Peyer's patch (tissue), 4 donors: ENCODE data around the gene SNCB. TPM values are rescaled to one million over a fixed set of nuclear protein-coding genes. Genes with fewer than 3 reads are reported as not detected.

Source experiments
- DNase-seq, 3 donors: peaks; one replicate each; pipeline ENCODE4 v3.0.0-alpha.2; 2017 to 2019
- H3K27ac ChIP-seq, 4 donors: fragments of 200-600 bp; sonication (generic); one replicate each; pipeline ENCODE4 v1.5.1; 2016 to 2019
- H3K27me3 ChIP-seq, 2 donors: fragments of 200-600 bp; sonication (generic); one replicate each; pipeline ENCODE4 v1.5.1; 2019
- H3K36me3 ChIP-seq, 3 donors: fragments of 200-600 bp; sonication (generic); one replicate each; pipeline ENCODE4 v1.5.1; 2016 to 2019
- H3K4me1 ChIP-seq, 4 donors: fragments of 200-600 bp; sonication (generic); one replicate each; pipeline ENCODE4 v1.5.1; 2016 to 2019
- H3K4me3 ChIP-seq, 4 donors: fragments of 200-600 bp; sonication (generic); 1 replicate in 3 of 4; 2 replicates in 1 of 4; pipeline ENCODE4 v1.5.1; 2016 to 2019; ENCODE audit warnings: mild to moderate bottlenecking in 1 of 4
- H3K9me3 ChIP-seq, 4 donors: fragments of 200-600 bp; sonication (generic); one replicate each; pipeline ENCODE4 v1.5.1; 2016 to 2019; ENCODE audit warnings: mild to moderate bottlenecking in 1 of 4
- CTCF ChIP-seq, 6 experiments: fragments of 450-650 bp in 4 of 6; fragments of 200-600 bp in 2 of 6; sonication (generic) in 1 of 6; IDR thresholded peaks; one replicate each; pipeline ENCODE4 v1.5.1; 2017 to 2019; ENCODE audit warnings: antibody characterized with exemption in 6 of 6, mild to moderate bottlenecking in 3 of 6, moderate library complexity in 1 of 6
- POLR2A ChIP-seq, 2 donors: fragments of 450-650 bp; IDR thresholded peaks; one replicate each; pipeline ENCODE4 v1.5.1; 2017; ENCODE audit warnings: antibody characterized with exemption in 2 of 2, mild to moderate bottlenecking in 2 of 2, moderate library complexity in 2 of 2
- total RNA-seq, 4 donors: library from RNA; depleted of rRNA; stranded (reverse); fragments of >200 nt; gene quantifications; one replicate each; pipeline ENCODE4 v1.1.0, GENCODE V29; 2016

Gene SNCB
- total RNA-seq, 4 donors from 2014 or later = not detected

- no peaks in the 10 kb centered on the region for H3K36me3 ChIP-seq
- H3K9me3 ChIP-seq = no peaks in the 10 kb centered on the region
- H3K27ac ChIP-seq = no peak overlapping the region
- no peaks in the 10 kb centered on the region for H3K4me1 ChIP-seq
- no peaks in the 10 kb centered on the region for H3K27me3 ChIP-seq
- DNase-seq = no peak
- H3K4me3 ChIP-seq = no peak overlapping the region
- no peak for TF ChIP-seq POLR2A (IDR thresholded peaks at IDR 0.05)
- no peak for TF ChIP-seq CTCF (IDR thresholded peaks at IDR 0.05)
Measured at GRCh38 chr5:176676361-176676824, 46.1 kb upstream of the SNCB start.

- Histone ChIP-seq H3K27me3 (no peaks in the 10 kb centered on the region), H3K9me3 (no peaks in the 10 kb centered on the region), H3K27ac (no peak overlapping the region), H3K4me1 (no peaks in the 10 kb centered on the region), H3K4me3 (no peak overlapping the region), H3K36me3 (no peaks in the 10 kb centered on the region)
- DNase-seq = no peak
- TF ChIP-seq CTCF (IDR thresholded peaks at IDR 0.05) (peak in 4 of 6 experiments; percentile 8 to 18 (median 12)), POLR2A (IDR thresholded peaks at IDR 0.05) (no peak)
Measured at GRCh38 chr5:176675676-176676360, 45.5 kb upstream of the SNCB start.

GRCh38 chr5:176674799-176675198, 44.5 kb upstream of the SNCB start:
- H3K27ac ChIP-seq = no peak overlapping the region
- H3K27me3 ChIP-seq = no peaks in the 10 kb centered on the region
- no peaks in the 10 kb centered on the region for H3K9me3 ChIP-seq
- H3K4me3 ChIP-seq = no peak overlapping the region
- no peaks in the 10 kb centered on the region for H3K4me1 ChIP-seq
- H3K36me3 ChIP-seq = no peaks in the 10 kb centered on the region
- no peak for DNase-seq
- TF ChIP-seq POLR2A (IDR thresholded peaks at IDR 0.05) (no peak), CTCF (IDR thresholded peaks at IDR 0.05) (no peak)

GRCh38 chr5:176673651-176674583, 43.6 kb upstream of the SNCB start:
- Histone ChIP-seq H3K4me1 (no peaks in the 10 kb centered on the region), H3K27ac (no peak overlapping the region), H3K9me3 (no peaks in the 10 kb centered on the region), H3K27me3 (no peaks in the 10 kb centered on the region), H3K36me3 (no peaks in the 10 kb centered on the region), H3K4me3 (no peak overlapping the region)
- no peak for TF ChIP-seq CTCF (IDR thresholded peaks at IDR 0.05)
- no peak for DNase-seq

GRCh38 chr5:176671890-176672747, 41.8 kb upstream of the SNCB start:
- H3K4me3 ChIP-seq = no peak overlapping the region
- TF ChIP-seq POLR2A (IDR thresholded peaks at IDR 0.05) (no peak), CTCF (IDR thresholded peaks at IDR 0.05) (no peak)
- H3K36me3 ChIP-seq = no peaks in the 10 kb centered on the region
- no peak for DNase-seq
- no peaks in the 10 kb centered on the region for H3K9me3 ChIP-seq
- no peak overlapping the region for H3K27ac ChIP-seq
- no peaks in the 10 kb centered on the region for H3K4me1 ChIP-seq
- no peaks in the 10 kb centered on the region for H3K27me3 ChIP-seq
